Spleen (tissue), 11 donors: ENCODE results near the gene ZDBF2. TPM values are rescaled to one million over a fixed set of nuclear protein-coding genes. Genes with fewer than 3 reads are reported as not detected.

Experiments
- DNase-seq: peaks from one replicate; pipeline ENCODE4 v3.0.0-alpha.2; 2020
- H3K27ac ChIP-seq, 8 donors: fragments of 200-600 bp; sonication (generic) in 7 of 8; 1 replicate in 4 of 8; 2 replicates in 4 of 8; pipeline versions ENCODE4 v1.5.0 to v1.8.0; 2016 to 2021; ENCODE audit warnings: inconsistent platforms in 4 of 8, mild to moderate bottlenecking in 4 of 8, moderate library complexity in 1 of 8
- H3K27me3 ChIP-seq, 7 donors: fragments of 200-600 bp; sonication (generic) in 6 of 7; replicated peaks in 1 of 7; 1 replicate in 4 of 7; 2 replicates in 3 of 7; pipeline versions ENCODE4 v1.5.0 to v1.8.0; 2016 to 2021; ENCODE audit warnings: inconsistent platforms in 3 of 7, mild to moderate bottlenecking in 1 of 7
- H3K36me3 ChIP-seq, 6 donors: fragments of 200-600 bp; sonication (generic) in 5 of 6; 1 replicate in 4 of 6; 2 replicates in 2 of 6; pipeline versions ENCODE4 v1.5.0 to v1.8.0; 2016 to 2021; ENCODE audit warnings: inconsistent platforms in 2 of 6
- H3K4me1 ChIP-seq, 6 donors: fragments of 200-600 bp; sonication (generic) in 5 of 6; 1 replicate in 3 of 6; 2 replicates in 3 of 6; pipeline versions ENCODE4 v1.5.0 to v1.8.0; 2016 to 2021; ENCODE audit warnings: inconsistent platforms in 3 of 6
- H3K4me3 ChIP-seq, 8 donors: fragments of 200-600 bp; sonication (generic) in 7 of 8; 1 replicate in 4 of 8; 2 replicates in 4 of 8; pipeline versions ENCODE4 v1.5.0 to v1.8.0; 2016 to 2021; ENCODE audit warnings: inconsistent platforms in 4 of 8, mild to moderate bottlenecking in 4 of 8, moderate library complexity in 2 of 8
- H3K9me3 ChIP-seq, 8 donors: fragments of 200-600 bp; sonication (generic) in 7 of 8; 1 replicate in 4 of 8; 2 replicates in 4 of 8; pipeline versions ENCODE4 v1.5.0 to v1.8.0; 2016 to 2021; ENCODE audit warnings: inconsistent platforms in 4 of 8
- CTCF ChIP-seq, 11 experiments: fragments of 200-600 bp in 7 of 11; fragments of 450-650 bp in 4 of 11; sonication (generic) in 4 of 11; IDR thresholded peaks in 8 of 11; conservative IDR thresholded peaks in 3 of 11; 1 replicate in 7 of 11; 2 replicates in 4 of 11; pipeline versions ENCODE4 v1.4.0 to v1.8.0; 2016 to 2021; ENCODE audit warnings: antibody characterized with exemption in 11 of 11, inconsistent platforms in 4 of 11, mild to moderate bottlenecking in 1 of 11
- POLR2A ChIP-seq, 3 donors: fragments of 450-650 bp; IDR thresholded peaks; one replicate each; pipeline ENCODE4 v1.5.1; 2017; ENCODE audit warnings: antibody characterized with exemption in 3 of 3, mild to moderate bottlenecking in 1 of 3
- POLR2AphosphoS5 ChIP-seq, 3 donors: sonication (generic); formaldehyde crosslinking; IDR thresholded peaks; one replicate each; pipeline ENCODE4 v1.5.1; 2017; ENCODE audit warnings: antibody characterized with exemption in 3 of 3
- WGBS, 5 donors: extraction: QIAGEN DNeasy Blood & Tissue Kit in 3 of 5; methylation state at CpG; one replicate each; pipeline versions ENCODE4 v1.1.5 to v1.1.7; 2013 to 2018; 5-methylcytosine and 5-hydroxymethylcytosine counted together
- intact Hi-C: fragments of 100-400 bp; cut with DNase I; formaldehyde crosslinking; loops from one replicate; pipeline ENCODE4 v1.15.0; 2023; ENCODE audit warnings: low total_unique reads
- polyA plus RNA-seq, 3 donors: library from polyadenylated mRNA; stranded (reverse); fragments of 200-250 nt; gene quantifications; one replicate each; pipeline ENCODE4 v1.2.1, GENCODE V29; 2013
- total RNA-seq, 7 donors: library from RNA; depleted of rRNA in 3 of 7; stranded (reverse); fragments of >200 nt in 3 of 7; fragmentation: NEBNext Ultra II Directional in 4 of 7; extraction: Animal tissue kit (Norgen Biotek cat#: 25700) in 4 of 7; gene quantifications; one replicate each; pipeline versions ENCODE4 v1.1.0 to v1.2.1, GENCODE V29; 2016 to 2021
- donor health status: healthy with polysubstance abuse.
- donor health status: DM: no; HTN: no; CAD: no; lungs with moderate emphysema.
- donor health status: DM: no; HTN: no; CAD: no.
- donor health status: Bipolar disorder and iron deficiency.
- donor health status: healthy.
- donor health status: DM: no; HTN: no; CAD: no.
- donor health status: DM: yes; HTN: yes; CAD: no.

Gene ZDBF2
- total and polyA plus RNA-seq, 10 donors = 1.2 to 14.7 (median 10.9) TPM

DNA sequence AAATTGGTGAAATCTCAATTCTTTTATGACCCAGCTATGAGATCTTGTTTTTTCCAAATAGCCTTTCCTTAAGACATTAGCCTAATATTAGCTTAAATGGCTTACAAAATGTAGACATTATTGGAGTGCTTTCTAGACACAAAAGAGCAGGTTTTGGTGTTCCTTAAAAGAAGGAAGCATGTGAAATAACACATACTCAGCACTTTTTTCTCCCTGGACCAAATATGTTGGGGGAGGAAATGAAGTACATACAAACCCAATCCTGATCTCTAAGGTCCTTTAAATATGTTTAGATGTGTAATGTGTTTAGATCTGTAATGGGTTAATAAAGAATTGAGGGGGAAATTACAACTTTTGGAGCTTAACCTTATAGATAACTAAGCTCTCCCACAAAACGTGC, 3.4 kb upstream of the ZDBF2 start:
- DNase-seq = no peak
- intact Hi-C loops = no loop called here
- TF ChIP-seq CTCF (IDR thresholded peaks at IDR 0.05 in 8 of 11, conservative IDR thresholded peaks at IDR 0.05 in 3 of 11) (no peak), POLR2A (IDR thresholded peaks at IDR 0.05) (no peak), POLR2AphosphoS5 (IDR thresholded peaks at IDR 0.05) (no peak)
- Histone ChIP-seq H3K4me3 (no peak overlapping the region), H3K36me3 (no peaks in the 10 kb centered on the region), H3K27me3 (peaks cover 0 to 100% (median 38%) of the 10 kb centered on the region in 7 donors), H3K27ac (no peak overlapping the region), H3K9me3 (no peaks in the 10 kb centered on the region), H3K4me1 (peaks cover 0 to 24% (median 14%) of the 10 kb centered on the region in 6 donors)
- 28 to 50% (median 33%) methylated on average over 1 of the region's 1 CpG for WGBS, 5 donors

GRCh38 chr2:206273905-206274304, 558 bp upstream of the ZDBF2 start:
- no peak for DNase-seq
- H3K9me3 ChIP-seq = no peaks in the 10 kb centered on the region
- peak overlapping the region in 6 of 8 donors; percentile 55 to 85 (median 77) for H3K27ac ChIP-seq
- H3K27me3 ChIP-seq = peaks cover 0 to 100% (median 38%) of the 10 kb centered on the region in 7 donors
- 23 to 28% (median 26%) methylated on average over 6 of the region's 6 CpGs for WGBS, 5 donors
- no peaks in the 10 kb centered on the region for H3K36me3 ChIP-seq
- intact Hi-C loops = no loop called here
- peak overlapping the region; percentile 58 to 87 (median 60) for H3K4me3 ChIP-seq
- TF ChIP-seq CTCF (IDR thresholded peaks at IDR 0.05 in 8 of 11, conservative IDR thresholded peaks at IDR 0.05 in 3 of 11) (no peak), POLR2AphosphoS5 (IDR thresholded peaks at IDR 0.05) (no peak), POLR2A (IDR thresholded peaks at IDR 0.05) (no peak)
- peaks cover 0 to 31% (median 15%) of the 10 kb centered on the region in 6 donors for H3K4me1 ChIP-seq

DNA sequence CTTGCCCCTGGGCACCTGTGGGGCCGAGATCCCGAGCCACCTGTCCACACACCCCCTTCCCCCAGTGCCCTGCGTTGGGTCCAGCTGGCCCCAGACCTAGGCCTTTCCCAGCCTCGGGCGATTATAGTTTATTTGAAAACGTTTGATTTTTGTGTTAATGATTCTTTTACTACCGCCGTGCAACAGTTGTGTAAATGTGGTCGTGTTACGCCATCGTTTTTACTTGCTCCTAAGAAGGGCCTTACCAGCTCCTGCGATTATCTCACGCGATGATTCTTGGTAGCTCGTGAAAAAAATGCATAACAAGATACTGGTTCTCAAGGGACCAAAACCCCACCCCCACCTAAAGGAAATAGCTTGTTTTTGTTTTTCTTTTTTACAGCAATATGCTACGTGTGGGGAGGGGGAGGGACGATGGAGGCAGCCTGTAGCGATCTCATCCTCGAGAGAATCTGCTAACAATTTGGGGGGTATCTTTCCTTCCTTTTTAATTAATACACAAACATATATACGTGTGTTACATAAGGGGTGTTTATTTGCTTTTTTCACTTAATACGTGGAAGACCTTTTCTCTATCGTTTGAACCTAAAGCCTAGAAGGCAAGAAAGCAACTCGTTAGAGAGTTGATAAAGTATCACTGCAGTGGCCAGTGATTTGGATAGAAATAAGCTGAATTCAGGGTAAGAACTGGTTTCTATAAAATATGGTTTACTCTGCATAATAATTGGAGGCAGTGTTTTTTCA, 1.0 kb downstream of the ZDBF2 start:
- WGBS, 5 donors = 4 to 8% (median 6%) methylated on average over 20 to 23 of the region's 23 CpGs
- no peaks in the 10 kb centered on the region for H3K9me3 ChIP-seq
- H3K27ac ChIP-seq = peak overlapping the region in 7 of 8 donors; percentile 51 to 85 (median 76)
- H3K4me1 ChIP-seq = peaks cover 0 to 31% (median 15%) of the 10 kb centered on the region in 6 donors
- H3K36me3 ChIP-seq = no peaks in the 10 kb centered on the region
- peaks cover 0 to 93% (median 39%) of the 10 kb centered on the region in 7 donors for H3K27me3 ChIP-seq
- intact Hi-C loops = no loop called here
- no peak for DNase-seq
- H3K4me3 ChIP-seq = peak overlapping the region; percentile 58 to 87 (median 60)
- TF ChIP-seq POLR2A (IDR thresholded peaks at IDR 0.05) (no peak), CTCF (IDR thresholded peaks at IDR 0.05 in 8 of 11, conservative IDR thresholded peaks at IDR 0.05 in 3 of 11) (no peak)

DNA sequence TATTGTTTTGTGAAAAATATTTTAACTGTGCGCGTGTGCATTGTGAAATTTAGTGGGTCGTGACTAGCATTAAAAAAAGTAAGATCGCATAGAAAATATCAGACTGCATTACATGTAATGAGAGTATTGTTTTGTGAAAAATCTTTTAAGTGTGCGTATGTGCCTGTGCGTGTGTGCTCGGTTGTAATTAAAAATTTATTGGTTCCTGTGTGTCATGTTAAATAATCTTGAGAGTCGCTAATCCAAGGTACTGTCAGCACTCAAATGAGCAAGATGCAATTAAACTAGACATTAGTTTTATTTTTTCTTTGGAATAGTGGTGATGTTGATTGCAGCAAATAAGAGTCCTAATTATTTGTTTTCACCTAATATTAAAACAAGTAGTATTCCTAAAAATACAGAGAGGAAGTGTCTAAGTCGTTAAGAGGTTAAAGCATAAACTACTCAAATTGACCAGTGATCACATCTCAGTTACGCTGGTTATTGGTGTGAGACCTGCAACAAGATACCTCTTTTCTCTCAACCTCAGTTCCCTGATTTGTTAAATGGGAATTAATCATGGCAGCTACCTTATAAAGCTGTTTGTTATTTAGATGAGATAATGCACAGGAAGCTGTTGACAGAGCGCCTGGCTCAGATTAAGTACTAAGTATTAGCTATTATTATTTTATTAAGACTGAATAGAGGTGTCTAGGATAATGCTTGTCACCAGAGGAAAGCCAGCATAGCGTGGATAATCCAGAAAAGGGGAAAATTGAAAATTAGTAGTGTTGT, 1.9 kb downstream of the ZDBF2 start:
- DNase-seq = no peak
- Histone ChIP-seq H3K36me3 (no peaks in the 10 kb centered on the region), H3K9me3 (no peaks in the 10 kb centered on the region), H3K4me3 (peak overlapping the region in 3 of 8 donors; percentile 59 to 87 (median 62)), H3K27me3 (peaks cover 0 to 84% (median 35%) of the 10 kb centered on the region in 7 donors), H3K4me1 (peaks cover 0 to 31% (median 15%) of the 10 kb centered on the region in 6 donors), H3K27ac (no peak overlapping the region)
- WGBS, 5 donors = 34 to 48% (median 38%) methylated on average over 12 of the region's 12 CpGs
- intact Hi-C loops = no loop called here
- TF ChIP-seq CTCF (IDR thresholded peaks at IDR 0.05 in 8 of 11, conservative IDR thresholded peaks at IDR 0.05 in 3 of 11) (no peak), POLR2A (IDR thresholded peaks at IDR 0.05) (no peak), POLR2AphosphoS5 (IDR thresholded peaks at IDR 0.05) (no peak)
